Erythroblast (primary cell): Measurements from ENCODE around the gene CREB5.

Experiments used
- GATA1 ChIP-seq: IDR thresholded peaks from 2 replicates; pipeline ENCODE4 v1.6.1; 2011; ENCODE audit warnings: low read depth, mild to moderate bottlenecking, control low read depth, low read length, moderate library complexity
- POLR2A ChIP-seq: IDR thresholded peaks from 2 replicates; pipeline ENCODE4 v1.6.1; 2011; ENCODE audit warnings: mild to moderate bottlenecking, low read length

GRCh38 chr7:28582226-28582625, 169.9 kb downstream of the CREB5 start:
- TF ChIP-seq POLR2A (no peak), GATA1 (no peak)
